K562 (cell line): ENCODE data around the gene LPXN. TPM values are rescaled to one million over a fixed set of nuclear protein-coding genes. Genes with fewer than 3 reads are reported as not detected.

Experiments used
- ARNT ChIP-seq, 2 experiments: fragments of 450-650 bp; IDR thresholded peaks; 2 replicates each; pipeline ENCODE4 v1.6.1; 2016; ENCODE audit warnings: mild to moderate bottlenecking in 1 of 2
- ATF3 ChIP-seq, 2 experiments: fragments of 450-650 bp in 1 of 2; sonication (generic) in 1 of 2; formaldehyde crosslinking in 1 of 2; IDR thresholded peaks in 1 of 2; conservative IDR thresholded peaks in 1 of 2; 2 replicates each; pipeline versions ENCODE4 v1.6.1 to v1.8.1; 2016 to 2023; ENCODE audit warnings: mild to moderate bottlenecking in 2 of 2, moderate library complexity in 2 of 2, inconsistent platforms in 1 of 2, missing genetic modification reagents in 1 of 2
- BCL6 ChIP-seq: fragments of 250-450 bp; sonication (Bioruptor Pico); IDR thresholded peaks from 2 replicates; pipeline ENCODE4 v1.4.0; 2020
- GTF2B ChIP-seq: IDR thresholded peaks from 2 replicates; pipeline ENCODE4 v1.6.1; 2011; ENCODE audit not compliant: insufficient read length; ENCODE audit errors: extremely low read depth
- JUND ChIP-seq, 2 experiments: IDR thresholded peaks; 2 replicates in 1 of 2; 3 replicates in 1 of 2; pipeline ENCODE4 v1.6.1; 2011; ENCODE audit warnings: borderline replicate concordance in 2 of 2, low read depth in 2 of 2, low read length in 2 of 2, improper control_type of control experiment in 1 of 2, missing biosample characterization in 1 of 2, missing genetic modification characterization in 1 of 2, missing genetic modification reagents in 1 of 2
- KDM5B ChIP-seq: fragments of 200-600 bp; sonication (generic); IDR thresholded peaks from 2 replicates; pipeline ENCODE4 v1.6.1; 2012; ENCODE audit warnings: low read depth, mild to moderate bottlenecking, moderate library complexity, low read length, control low read depth, inconsistent platforms; ENCODE audit not compliant: insufficient replicate concordance
- MBD2 ChIP-seq: sonication (generic); IDR thresholded peaks from 2 replicates; pipeline ENCODE4 v1.6.1; 2016; ENCODE audit warnings: low read depth, borderline replicate concordance
- PBX2 ChIP-seq, 2 experiments: IDR thresholded peaks in 1 of 2; conservative IDR thresholded peaks in 1 of 2; 2 replicates each; pipeline ENCODE4 v1.6.1; 2016; ENCODE audit warnings: low read depth in 2 of 2, mild to moderate bottlenecking in 1 of 2, missing compliant biosample characterization in 1 of 2, missing genetic modification characterization in 1 of 2, moderate library complexity in 1 of 2
- RFX1 ChIP-seq: fragments of 450-650 bp; IDR thresholded peaks from 2 replicates; pipeline ENCODE4 v1.6.1; 2016; ENCODE audit warnings: mild to moderate bottlenecking, moderate library complexity
- SAFB ChIP-seq: fragments of 200-400 bp; formaldehyde crosslinking; IDR thresholded peaks from 2 replicates; pipeline ENCODE4 v1.6.1; 2017; ENCODE audit warnings: low read depth, low read length, borderline replicate concordance
- TCF3 ChIP-seq: sonication (generic); formaldehyde crosslinking; IDR thresholded peaks from 2 replicates; pipeline ENCODE4 v1.4.0; 2020; ENCODE audit warnings: mild to moderate bottlenecking, missing genetic modification reagents
- TEAD4 ChIP-seq, 2 experiments: sonication (generic) in 1 of 2; formaldehyde crosslinking in 1 of 2; IDR thresholded peaks; 2 replicates each; pipeline versions ENCODE4 v1.6.1 to v1.8.0; 2012 to 2022; ENCODE audit warnings: borderline replicate concordance in 1 of 2, inconsistent platforms in 1 of 2, low read length in 1 of 2, mild to moderate bottlenecking in 1 of 2, missing genetic modification reagents in 1 of 2
- TFE3 ChIP-seq: fragments of 450-650 bp; formaldehyde crosslinking; IDR thresholded peaks from 2 replicates; pipeline ENCODE4 v1.4.0; 2020; ENCODE audit warnings: mild to moderate bottlenecking, mixed read lengths
- TGIF2 ChIP-seq: sonication (generic); formaldehyde crosslinking; IDR thresholded peaks from 2 replicates; pipeline ENCODE4 v1.8.1; 2022; ENCODE audit warnings: mild to moderate bottlenecking, missing genetic modification reagents, moderate library complexity
- ZC3H11A ChIP-seq: IDR thresholded peaks from 2 replicates; pipeline ENCODE4 v1.6.1; 2012; ENCODE audit warnings: low read depth, low read length, improper control_type of control experiment
- ZC3H4 ChIP-seq: sonication (generic); formaldehyde crosslinking; IDR thresholded peaks from 2 replicates; pipeline ENCODE4 v1.9.0; 2021; ENCODE audit warnings: missing genetic modification reagents, borderline replicate concordance
- ZNF124 ChIP-seq: sonication (generic); formaldehyde crosslinking; IDR thresholded peaks from 2 replicates; pipeline ENCODE4 v1.8.1; 2022; ENCODE audit warnings: missing genetic modification reagents
- ZSCAN29 ChIP-seq: fragments of 450-650 bp; IDR thresholded peaks from 2 replicates; pipeline ENCODE4 v1.6.1; 2017
- polyA plus RNA-seq, 8 experiments: library from polyadenylated mRNA; depleted of rRNA in 4 of 8; stranded (reverse) in 5 of 8; unstranded in 3 of 8; fragments of >200 nt; fragmentation: Nextera tagmentation in 2 of 8; fragmentation: Illumina TruSeq in 1 of 8; extraction: Ambion mirVana in 2 of 8; extraction: Trizol in 1 of 8; gene quantifications; 2 replicates each; pipeline versions ENCODE4 v1.2.1 to v1.2.3, GENCODE V29; 2011 to 2014; ENCODE audit warnings: inconsistent platforms in 1 of 8, missing spikeins in 1 of 8
- total RNA-seq, 7 experiments: library from RNA; depleted of rRNA in 6 of 7; stranded (reverse); fragments of >200 nt in 6 of 7; fragmentation: Illumina TruSeq in 2 of 7; extraction: Trizol in 2 of 7; gene quantifications; 2 replicates each; pipeline versions ENCODE4 v1.2.1 to v1.2.3, GENCODE V29; 2011 to 2021; ENCODE audit warnings: low replicate concordance in 1 of 7

Gene LPXN
- total and polyA plus RNA-seq, 9 of the 15 experiments (the other 6 are each of a cell fraction or from before 2014, with no cell fraction given), result 0.73 to 3.1 (median 2.0) TPM

GRCh38 chr11:58579192-58580129 lies 3.8 kb upstream of the LPXN start (continued):
- TF ChIP-seq ATF3 (IDR thresholded peaks at IDR 0.05), result peak; percentile 88
- no peak; the same call in 1 of the 2 replicates for TF ChIP-seq ATF3 (CRISPR knock-in tag; conservative IDR thresholded peaks at IDR 0.05)
- peak; percentile 64 for TF ChIP-seq JUND (IDR thresholded peaks at IDR 0.05; ENCODE audit: borderline replicate concordance, low read depth, low read length)
- TF ChIP-seq JUND (tag; IDR thresholded peaks at IDR 0.05; ENCODE audit: borderline replicate concordance, low read depth, low read length), result peak; percentile 66; the same call in 1 of the 3 replicates
- no peak for TF ChIP-seq BCL6 (CRISPR knock-in tag)
- TF ChIP-seq PBX2 (CRISPR knock-in tag; IDR thresholded peaks at IDR 0.05; ENCODE audit: low read depth), result no peak
- peak; percentile 56; the same call in 1 of the 2 replicates for TF ChIP-seq PBX2 (tag; conservative IDR thresholded peaks at IDR 0.05; ENCODE audit: low read depth)
- peak; percentile 65; the same call in 1 of the 2 replicates for TF ChIP-seq MBD2
- no peak for TF ChIP-seq TEAD4 (IDR thresholded peaks at IDR 0.05; ENCODE audit: low read length)
- TF ChIP-seq TEAD4 (CRISPR knock-in tag; IDR thresholded peaks at IDR 0.05; ENCODE audit: borderline replicate concordance), result no peak
- TF ChIP-seq TCF3 (CRISPR knock-in tag), result peak; percentile 41; the same call in 1 of the 2 replicates
- TF ChIP-seq TGIF2, result peak; percentile 72; the same call in 1 of the 2 replicates
- TF ChIP-seq TFE3 (CRISPR knock-in tag), result peak; percentile 74
- TF ChIP-seq ZC3H11A, result no peak
- TF ChIP-seq ARNT (IDR thresholded peaks at IDR 0.05), result peak; percentile 84 to 85; a peak in 2 of 4 replicates
- TF ChIP-seq ZNF124, result no peak
- TF ChIP-seq SAFB, result no peak
- TF ChIP-seq GTF2B, result no peak
- TF ChIP-seq ZSCAN29, result 0 out of 2 replicates have a peak, but pooled peaks have one; percentile 34
- TF ChIP-seq ZC3H4 (CRISPR knock-in tag), result no peak; the same call in 1 of the 2 replicates
- peak; percentile 15; the same call in 1 of the 2 replicates for TF ChIP-seq RFX1
- TF ChIP-seq KDM5B, result peak; percentile 83
